Skeletal muscle satellite cell (primary cell): Measurements from ENCODE around the gene REP15. TPM values are rescaled to one million over a fixed set of nuclear protein-coding genes. Genes with fewer than 3 reads are reported as not detected.
A peak's percentile ranks its signal among the peaks of the same experiment; 100 is the strongest.
"Not testable (repeated sequence)": the region's sequence is repeated elsewhere in the genome, so short reads cannot be mapped to it uniquely, and the experiment has no call there.

Experiments
- H3K27me3 ChIP-seq: 2 replicates; pipeline ENCODE4 v1.7.0; 2013; ENCODE audit warnings: low read length; ENCODE audit not compliant: control insufficient read depth, insufficient read depth
- H3K36me3 ChIP-seq: 2 replicates; pipeline ENCODE4 v1.7.0; 2013; ENCODE audit warnings: mild to moderate bottlenecking, control low read depth, low read length; ENCODE audit not compliant: insufficient read depth
- H3K4me1 ChIP-seq: 2 replicates; pipeline ENCODE4 v1.7.0; 2013; ENCODE audit warnings: low read length; ENCODE audit not compliant: control insufficient read depth, insufficient read depth
- H3K4me2 ChIP-seq: 2 replicates; pipeline ENCODE4 v1.7.0; 2013; ENCODE audit warnings: mild to moderate bottlenecking, low read length
- H3K4me3 ChIP-seq: 2 replicates; pipeline ENCODE4 v1.7.0; 2013; ENCODE audit warnings: low read length
- H3K9ac ChIP-seq: 2 replicates; pipeline ENCODE4 v1.7.0; 2013; ENCODE audit warnings: mild to moderate bottlenecking, low read depth, low read length, moderate library complexity
- H3K9me3 ChIP-seq: replicated peaks from 2 replicates; pipeline ENCODE4 v1.7.0; 2013; ENCODE audit warnings: mild to moderate bottlenecking, control low read depth, low read length
- total RNA-seq: library from RNA; depleted of rRNA; stranded (reverse); fragments of >200 nt; gene quantifications from 2 replicates; pipeline ENCODE4 v1.2.3, GENCODE V29; 2012; rRNA removed

Gene REP15
- total RNA-seq, result 3.1 and 4.3 TPM in 2 replicates

DNA sequence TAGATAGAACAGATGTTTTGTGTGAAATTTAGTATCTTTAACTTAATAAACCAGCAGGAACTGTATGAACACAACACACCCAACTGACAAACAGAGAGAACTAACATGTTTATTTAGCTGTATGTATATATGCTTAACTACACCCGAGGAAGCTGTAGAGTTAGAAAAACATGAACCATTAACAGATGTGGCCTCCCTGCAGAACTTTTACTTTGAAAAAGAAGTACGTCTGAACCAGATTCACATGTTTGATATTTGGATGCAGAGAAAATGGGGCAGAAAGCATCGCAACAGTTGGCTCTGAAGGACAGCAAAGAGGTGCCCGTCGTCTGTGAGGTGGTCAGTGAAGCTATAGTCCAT is at the start of gene REP15:
REP15 (plus strand) TSS at position 155 of the 360 bp plus-strand sequence; CDS start at position 271, 116 bp downstream.
- Histone ChIP-seq H3K36me3 (peaks cover 50% of the 10 kb centered on the region), H3K9ac (no peak within 1 kb of the TSS)

DNA sequence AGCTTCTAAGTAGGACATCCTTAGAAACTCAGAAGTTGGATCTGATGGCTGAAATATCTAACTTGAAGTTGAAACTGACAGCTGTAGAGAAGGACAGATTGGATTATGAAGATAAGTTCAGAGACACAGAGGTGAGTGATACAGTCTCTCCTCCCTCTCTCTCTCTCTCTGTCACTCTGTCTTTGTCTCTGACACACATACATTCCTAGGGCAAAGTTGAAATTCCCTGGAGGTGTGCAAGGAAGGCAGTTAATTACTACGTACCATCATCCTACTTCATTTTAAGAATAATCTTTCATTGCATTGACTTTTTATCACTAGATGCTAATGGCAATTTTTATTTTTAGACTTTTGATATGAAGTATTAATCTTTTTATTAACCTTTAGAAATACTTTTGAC is 46.2 kb upstream of the REP15 start:
- H3K27me3 ChIP-seq, result no peaks in the 10 kb centered on the region
- H3K4me1 ChIP-seq, result peaks cover 9% of the 10 kb centered on the region
- no peak overlapping the region for H3K4me3 ChIP-seq
- no peaks in the 10 kb centered on the region for H3K9me3 ChIP-seq
- no peak overlapping the region for H3K9ac ChIP-seq
- H3K36me3 ChIP-seq, result peaks cover 49% of the 10 kb centered on the region
- H3K4me2 ChIP-seq, result no peak overlapping the region

More for the DNA sequence above, at the start of gene REP15:
- Histone ChIP-seq H3K9me3 (no peaks in the 10 kb centered on the region), H3K4me1 (no peaks in the 10 kb centered on the region), H3K4me2 (no peak within 1 kb of the TSS), H3K27me3 (no peaks in the 10 kb centered on the region), H3K4me3 (no peak within 1 kb of the TSS)

DNA sequence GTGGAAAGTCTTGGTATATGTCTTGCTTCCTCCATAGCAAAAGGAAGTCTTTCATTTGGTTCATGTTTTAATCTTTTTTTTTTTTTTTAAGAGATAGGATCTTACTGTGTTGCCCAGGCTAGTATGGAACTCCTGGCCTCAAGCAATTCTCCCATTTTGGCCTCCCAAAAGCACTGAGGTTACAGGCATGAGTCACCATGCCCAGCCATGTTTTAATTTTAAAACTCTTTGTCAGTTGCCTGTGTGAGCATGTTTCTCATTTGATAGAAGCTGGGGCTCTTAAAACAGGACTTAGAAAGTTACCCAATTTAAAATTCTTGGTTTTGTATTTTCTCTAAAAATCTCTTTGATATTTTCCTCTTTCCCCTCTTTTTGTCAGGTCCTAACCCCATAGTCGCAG is 45.0 kb upstream of the REP15 start:
- no peak overlapping the region for H3K4me3 ChIP-seq
- H3K36me3 ChIP-seq, result peaks cover 47% of the 10 kb centered on the region
- no peaks in the 10 kb centered on the region for H3K27me3 ChIP-seq

GRCh38 chr12:27652174-27652763 is 44.0 kb upstream of the REP15 start:
- Histone ChIP-seq H3K9ac (peak overlapping the region; percentile 2), H3K4me2 (no peak overlapping the region), H3K27me3 (no peaks in the 10 kb centered on the region), H3K36me3 (peaks cover 52% of the 10 kb centered on the region), H3K9me3 (no peaks in the 10 kb centered on the region), H3K4me3 (no peak overlapping the region), H3K4me1 (peaks cover 6% of the 10 kb centered on the region)

More for the DNA sequence above, 45.0 kb upstream of the REP15 start:
- Histone ChIP-seq H3K4me1 (peaks cover 6% of the 10 kb centered on the region), H3K9me3 (no peaks in the 10 kb centered on the region), H3K9ac (no peak overlapping the region), H3K4me2 (no peak overlapping the region)

GRCh38 chr12:27653661-27654060 is 42.6 kb upstream of the REP15 start:
- peaks cover 6% of the 10 kb centered on the region for H3K4me1 ChIP-seq
- no peaks in the 10 kb centered on the region for H3K9me3 ChIP-seq
- H3K27me3 ChIP-seq, result no peaks in the 10 kb centered on the region
- H3K4me2 ChIP-seq, result no peak overlapping the region
- no peak overlapping the region for H3K9ac ChIP-seq
- peaks cover 58% of the 10 kb centered on the region for H3K36me3 ChIP-seq
- no peak overlapping the region for H3K4me3 ChIP-seq

GRCh38 chr12:27655476-27655875 is 40.8 kb upstream of the REP15 start:
- not testable (repeated sequence) for H3K4me1 ChIP-seq, H3K9ac ChIP-seq, H3K9me3 ChIP-seq, H3K4me3 ChIP-seq, H3K27me3 ChIP-seq, H3K4me2 ChIP-seq
- peaks cover 58% of the 10 kb centered on the region for H3K36me3 ChIP-seq

DNA sequence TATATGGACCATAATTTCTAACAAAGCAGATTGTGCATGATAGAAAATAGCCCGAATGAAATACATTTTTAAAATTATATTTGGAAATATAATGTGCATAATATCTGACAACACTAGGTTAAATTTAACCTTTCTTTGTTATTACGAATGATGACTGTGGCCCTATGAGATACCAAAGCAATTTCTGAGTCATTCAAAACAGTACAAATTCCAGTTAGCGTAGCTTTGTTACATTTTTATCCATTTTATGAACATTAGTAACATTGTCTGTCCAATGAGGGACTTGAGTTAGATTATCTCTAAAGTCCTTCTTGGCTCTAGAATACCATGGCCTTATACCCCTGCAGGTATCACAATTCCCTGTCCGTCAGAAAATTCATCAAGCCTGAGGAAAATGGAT is 39.0 kb upstream of the REP15 start:
- no peaks in the 10 kb centered on the region for H3K9me3 ChIP-seq
- no peak overlapping the region for H3K4me2 ChIP-seq
- peaks cover 70% of the 10 kb centered on the region for H3K36me3 ChIP-seq
- no peaks in the 10 kb centered on the region for H3K4me1 ChIP-seq
- no peaks in the 10 kb centered on the region for H3K27me3 ChIP-seq
- H3K9ac ChIP-seq, result no peak overlapping the region
- H3K4me3 ChIP-seq, result no peak overlapping the region

DNA sequence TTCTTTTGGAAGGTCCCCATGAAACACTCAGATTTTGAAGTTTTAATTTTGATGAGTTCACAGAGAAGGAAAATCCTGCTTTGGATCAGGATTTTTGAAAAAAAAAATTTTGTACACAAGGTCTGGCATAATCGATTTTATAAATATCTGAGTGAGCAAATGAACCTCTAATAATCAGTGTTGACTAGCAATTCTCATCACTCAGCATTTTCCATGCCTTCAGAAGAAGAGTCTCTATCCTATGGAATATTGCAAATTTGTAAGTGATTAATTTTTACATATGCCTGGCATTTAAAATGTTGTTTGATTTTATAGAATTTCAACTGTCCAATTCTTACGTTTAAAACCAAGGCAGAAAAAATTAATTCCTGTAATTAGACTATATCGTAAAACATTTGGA is 30.5 kb upstream of the REP15 start:
- Histone ChIP-seq H3K4me2 (no peak overlapping the region), H3K9me3 (no peaks in the 10 kb centered on the region), H3K9ac (no peak overlapping the region), H3K27me3 (no peaks in the 10 kb centered on the region), H3K36me3 (peaks cover 83% of the 10 kb centered on the region), H3K4me1 (peaks cover 15% of the 10 kb centered on the region), H3K4me3 (no peak overlapping the region)

- Histone ChIP-seq H3K36me3 (peaks cover 83% of the 10 kb centered on the region), H3K4me2 (no peak overlapping the region), H3K4me3 (no peak overlapping the region), H3K9ac (no peak overlapping the region), H3K4me1 (peaks cover 15% of the 10 kb centered on the region), H3K27me3 (no peaks in the 10 kb centered on the region), H3K9me3 (no peaks in the 10 kb centered on the region)
Observed at GRCh38 chr12:27666510-27666909, 29.7 kb upstream of the REP15 start.

GRCh38 chr12:27667540-27667939 is 28.7 kb upstream of the REP15 start:
- peaks cover 83% of the 10 kb centered on the region for H3K36me3 ChIP-seq
- no peak overlapping the region for H3K9ac ChIP-seq
- peaks cover 15% of the 10 kb centered on the region for H3K4me1 ChIP-seq
- no peak overlapping the region for H3K4me3 ChIP-seq
- no peak overlapping the region for H3K4me2 ChIP-seq
- no peaks in the 10 kb centered on the region for H3K27me3 ChIP-seq
- H3K9me3 ChIP-seq, result no peaks in the 10 kb centered on the region

GRCh38 chr12:27672051-27672450 is 24.2 kb upstream of the REP15 start:
- H3K4me2 ChIP-seq, result no peak overlapping the region
- peaks cover 84% of the 10 kb centered on the region for H3K36me3 ChIP-seq
- H3K9me3 ChIP-seq, result no peaks in the 10 kb centered on the region
- no peaks in the 10 kb centered on the region for H3K27me3 ChIP-seq
- H3K4me1 ChIP-seq, result peaks cover 12% of the 10 kb centered on the region
- H3K9ac ChIP-seq, result no peak overlapping the region
- no peak overlapping the region for H3K4me3 ChIP-seq

DNA sequence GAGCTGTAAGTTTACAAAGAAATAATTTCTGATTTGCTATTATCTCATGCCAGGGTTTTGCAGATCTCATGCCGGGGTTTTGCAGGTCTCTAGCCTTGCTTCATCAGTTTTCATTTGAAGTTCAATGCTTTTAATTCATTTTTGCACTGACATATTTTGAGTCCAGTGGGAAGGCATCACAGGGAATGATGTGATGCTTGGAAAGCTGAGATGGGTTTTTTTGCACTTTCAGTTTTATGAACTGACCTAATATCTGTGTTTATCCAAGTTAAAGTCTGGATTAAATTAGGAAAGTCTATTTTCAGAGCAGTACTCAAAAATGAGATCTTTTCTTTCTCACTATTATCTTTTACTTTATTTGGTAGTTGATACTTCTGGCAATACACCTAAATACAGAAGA is 23.6 kb upstream of the REP15 start:
- peaks cover 84% of the 10 kb centered on the region for H3K36me3 ChIP-seq
- no peaks in the 10 kb centered on the region for H3K9me3 ChIP-seq
- no peak overlapping the region for H3K4me2 ChIP-seq
- no peaks in the 10 kb centered on the region for H3K27me3 ChIP-seq
- no peak overlapping the region for H3K9ac ChIP-seq
- no peak overlapping the region for H3K4me3 ChIP-seq
- H3K4me1 ChIP-seq, result peaks cover 7% of the 10 kb centered on the region
